Large intestine (tissue), 12 donors: ENCODE measurements around the gene DNAJB6. TPM values are rescaled to one million over a fixed set of nuclear protein-coding genes. Genes with fewer than 3 reads are reported as not detected.

ENCODE experiments used
- DNase-seq, 2 donors: peaks; one replicate each; pipeline versions ENCODE4 v3.0.0 to v3.0.0-alpha.2; 2013
- H3K27ac ChIP-seq: one replicate; pipeline ENCODE4 v1.5.1; 2013; ENCODE audit warnings: low read length
- H3K27me3 ChIP-seq: 2 replicates; pipeline ENCODE4 v1.6.1; 2013; ENCODE audit warnings: low read length; ENCODE audit not compliant: control insufficient read depth, insufficient read depth
- H3K36me3 ChIP-seq: 2 replicates; pipeline ENCODE4 v1.6.1; 2013; ENCODE audit warnings: low read length; ENCODE audit not compliant: control insufficient read depth, insufficient read depth
- H3K4me1 ChIP-seq: one replicate; pipeline ENCODE4 v1.6.1; 2013; ENCODE audit warnings: low read length; ENCODE audit not compliant: control insufficient read depth, insufficient read depth
- H3K4me3 ChIP-seq: one replicate; pipeline ENCODE4 v1.5.1; 2013; ENCODE audit warnings: low read length
- H3K9me3 ChIP-seq: one replicate; pipeline ENCODE4 v1.6.1; 2013; ENCODE audit warnings: mild to moderate bottlenecking, low read depth, low read length, moderate library complexity; ENCODE audit not compliant: control insufficient read depth
- WGBS: methylation state at CpG from one replicate; pipeline ENCODE4 v1.1.5; 2013; ENCODE audit warnings: low lambda C conversion rate; ENCODE audit not compliant: insufficient coverage; 5-methylcytosine and 5-hydroxymethylcytosine counted together
- long read RNA-seq, 11 donors: transcript quantifications; one replicate each; lab custom pipeline, GENCODE V29; 2026
- polyA plus RNA-seq: library from polyadenylated mRNA; unstranded; fragments of 120-200 nt; gene quantifications from one replicate; pipeline ENCODE4 v1.2.1, GENCODE V29; 2013

Gene DNAJB6
- 102 TPM for polyA plus RNA-seq
- long read RNA-seq, donor 1, transcript DNAJB6-204 (8 exons, 1,609 nt), result major isoform, 18 of 23 reads
- long read RNA-seq, donor 1, transcript DNAJB6-201 (10 exons, 2,527 nt), result minor isoform, 5 of 23 reads
- long read RNA-seq, donor 1, partial matches to known transcripts, result 0 of 23 reads
- long read RNA-seq, donor 1, other reads (novel, unspliced or antisense), result 0 of 23 reads
- long read RNA-seq, donor 2, full-length matches to known transcripts, result 44 of 44 reads
- long read RNA-seq, donor 2, partial matches to known transcripts, result 0 of 44 reads
- long read RNA-seq, donor 2, other reads (novel, unspliced or antisense), result 0 of 44 reads
- long read RNA-seq, donor 3, full-length matches to known transcripts, result 39 of 61 reads
- long read RNA-seq, donor 3, partial matches to known transcripts, result 22 of 61 reads
- long read RNA-seq, donor 3, other reads (novel, unspliced or antisense), result 0 of 61 reads
- long read RNA-seq, donor 4, partial matches to known transcripts, result 0 of 3 reads
- long read RNA-seq, donor 4, other reads (novel, unspliced or antisense), result 0 of 3 reads
- long read RNA-seq, donor 5, full-length matches to known transcripts, result 32 of 40 reads
- long read RNA-seq, donor 5, partial matches to known transcripts, result 8 of 40 reads
- long read RNA-seq, donor 5, other reads (novel, unspliced or antisense), result 0 of 40 reads
- long read RNA-seq, donor 6, full-length matches to known transcripts, result 38 of 47 reads
- long read RNA-seq, donor 6, partial matches to known transcripts, result 9 of 47 reads
- long read RNA-seq, donor 6, other reads (novel, unspliced or antisense), result 0 of 47 reads
- long read RNA-seq, donor 7, transcript DNAJB6-204 (8 exons, 1,609 nt), result major isoform, 16 of 18 reads
- long read RNA-seq, donor 7, partial matches to known transcripts, result 0 of 18 reads
- long read RNA-seq, donor 7, other reads (novel, unspliced or antisense), result 0 of 18 reads
- long read RNA-seq, donor 8, full-length matches to known transcripts, result 34 of 39 reads
- long read RNA-seq, donor 8, partial matches to known transcripts, result 5 of 39 reads
- long read RNA-seq, donor 8, other reads (novel, unspliced or antisense), result 0 of 39 reads
- long read RNA-seq, donor 9, full-length matches to known transcripts, result 22 of 22 reads
- long read RNA-seq, donor 9, partial matches to known transcripts, result 0 of 22 reads
- long read RNA-seq, donor 9, other reads (novel, unspliced or antisense), result 0 of 22 reads
- long read RNA-seq, donor 10, full-length matches to known transcripts, result 45 of 64 reads
- long read RNA-seq, donor 10, partial matches to known transcripts, result 19 of 64 reads
- long read RNA-seq, donor 10, other reads (novel, unspliced or antisense), result 0 of 64 reads
- long read RNA-seq, donor 11, full-length matches to known transcripts, result 24 of 34 reads
- long read RNA-seq, donor 11, partial matches to known transcripts, result 10 of 34 reads
- long read RNA-seq, donor 11, other reads (novel, unspliced or antisense), result 0 of 34 reads

DNA sequence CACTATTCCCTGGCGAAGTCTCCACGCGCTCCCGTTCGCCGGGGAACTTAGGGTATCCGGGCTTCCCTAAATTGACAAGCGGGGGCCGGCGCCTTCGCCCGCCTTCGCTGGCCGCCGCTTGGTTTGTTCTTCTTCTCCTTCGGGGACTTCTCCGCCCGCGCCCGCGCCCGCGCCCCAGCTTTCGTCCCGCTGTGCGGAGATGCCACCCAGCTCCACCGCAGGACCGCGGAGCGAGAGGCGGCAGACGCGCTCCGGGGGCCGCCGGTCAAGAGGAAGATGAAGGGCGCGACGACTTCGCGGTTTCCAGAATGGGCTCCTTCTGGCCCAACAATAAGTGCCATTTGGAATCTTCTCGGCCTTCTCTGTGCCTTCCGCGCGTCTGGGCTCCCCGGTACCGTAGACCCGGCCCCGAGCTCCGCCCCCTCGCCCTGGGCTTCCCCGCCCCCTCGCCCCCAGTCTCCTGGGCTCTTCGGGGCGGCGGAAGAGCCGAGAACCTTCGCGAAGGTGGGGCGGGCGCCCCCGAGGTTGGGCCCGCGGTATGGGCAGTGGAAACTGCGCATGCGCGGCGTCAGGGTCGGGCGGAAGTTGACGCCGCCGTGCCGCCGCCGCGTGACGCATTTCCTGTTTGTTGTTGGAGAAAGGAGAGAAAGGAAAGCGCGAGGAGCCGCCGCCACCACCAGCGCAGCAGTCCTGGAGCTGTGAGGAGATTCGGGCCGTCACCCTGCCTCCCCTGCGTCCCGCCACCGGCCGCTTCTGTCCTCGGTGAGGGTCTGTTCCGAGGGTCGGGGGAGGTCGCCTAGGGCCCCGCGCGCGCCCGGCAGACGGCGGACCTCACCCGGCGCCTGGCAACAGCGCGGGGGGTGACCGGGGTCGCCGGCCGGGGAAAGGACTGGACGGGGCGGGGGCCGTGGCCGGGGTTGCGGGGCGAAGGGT lies at the start of gene DNAJB6:
Gene DNAJB6, plus strand, starts transcription at position 622 of the 933 bp plus-strand sequence. CDS start 21,569 bp downstream, outside the sequence.
- Histone ChIP-seq H3K4me3 (peak within 1 kb of the TSS; percentile 74), H3K9me3 (peaks cover 2% of the 10 kb centered on the region), H3K36me3 (no peaks in the 10 kb centered on the region), H3K27me3 (peaks cover 15% of the 10 kb centered on the region), H3K27ac (peak within 1 kb of the TSS; percentile 92), H3K4me1 (peaks cover 14% of the 10 kb centered on the region)
- no CpG with 5 or more reads among the region's 114 CpGs for WGBS
- peak; percentile 94 to 96 for DNase-seq

DNA sequence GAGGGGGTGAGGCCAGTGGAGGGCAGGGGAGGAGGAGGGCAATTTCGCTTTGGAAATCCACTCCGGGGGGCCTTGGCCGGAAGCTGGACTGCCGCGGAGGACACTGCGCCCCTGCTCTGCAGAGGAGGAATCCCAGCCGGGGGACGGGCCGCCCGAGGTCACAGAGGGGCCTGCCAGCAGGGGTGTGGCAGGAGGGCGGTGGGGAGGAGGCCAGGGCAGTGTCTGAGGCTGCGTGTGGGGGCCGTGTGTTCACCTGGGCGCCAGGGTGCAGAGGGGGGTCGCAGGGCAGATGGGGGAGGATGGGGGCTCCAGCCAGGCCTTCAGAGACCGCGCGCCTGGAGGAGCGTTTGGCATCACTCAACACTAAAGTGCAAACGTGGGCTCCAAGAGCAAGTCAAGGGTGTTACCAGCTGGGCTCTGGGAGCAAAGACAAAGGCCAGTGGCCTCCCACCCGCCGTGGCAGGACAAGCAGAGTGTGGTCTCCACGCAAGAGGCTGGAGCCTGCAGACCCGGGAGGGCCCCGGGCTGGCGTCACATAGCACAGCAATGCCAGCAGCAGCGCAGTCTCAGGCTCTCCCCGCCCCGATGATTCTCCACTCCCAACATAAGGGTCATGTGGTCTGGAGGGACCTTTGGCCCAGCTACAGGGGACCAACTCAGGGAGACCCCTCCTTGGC lies 45.3 kb upstream of the DNAJB6 start:
- WGBS, result no CpG with 5 or more reads among the region's 29 CpGs
- H3K27me3 ChIP-seq, result peaks cover 4% of the 10 kb centered on the region
- peaks cover 6% of the 10 kb centered on the region for H3K9me3 ChIP-seq
- no peak overlapping the region for H3K27ac ChIP-seq
- DNase-seq, result no peak
- no peak overlapping the region for H3K4me3 ChIP-seq
- H3K36me3 ChIP-seq, result no peaks in the 10 kb centered on the region
- no peaks in the 10 kb centered on the region for H3K4me1 ChIP-seq

DNA sequence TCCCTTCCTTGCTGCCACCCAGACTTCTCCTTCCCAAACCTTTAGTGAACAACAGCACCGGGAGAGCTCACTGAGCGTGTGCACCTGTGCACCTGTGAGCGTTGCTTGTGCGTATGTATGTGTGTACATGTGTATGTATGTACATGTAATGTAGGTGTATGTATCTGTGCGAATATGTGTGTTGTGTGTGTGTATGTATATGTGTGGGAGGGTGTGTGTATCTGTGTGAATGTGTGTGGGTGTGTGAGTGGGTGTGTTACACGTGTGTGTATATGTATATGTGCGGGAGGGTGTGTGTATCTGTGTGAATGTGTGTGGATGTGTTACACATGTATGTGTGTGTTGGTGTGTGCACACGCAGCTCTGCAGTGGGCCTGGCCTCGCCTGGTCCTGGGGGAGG lies 44.5 kb upstream of the DNAJB6 start:
- H3K9me3 ChIP-seq, result peaks cover 6% of the 10 kb centered on the region
- no peak for DNase-seq
- H3K4me1 ChIP-seq, result no peaks in the 10 kb centered on the region
- H3K4me3 ChIP-seq, result no peak overlapping the region
- WGBS, result no CpG with 5 or more reads among the region's 9 CpGs
- H3K36me3 ChIP-seq, result no peaks in the 10 kb centered on the region
- no peak overlapping the region for H3K27ac ChIP-seq
- H3K27me3 ChIP-seq, result peaks cover 4% of the 10 kb centered on the region

DNA sequence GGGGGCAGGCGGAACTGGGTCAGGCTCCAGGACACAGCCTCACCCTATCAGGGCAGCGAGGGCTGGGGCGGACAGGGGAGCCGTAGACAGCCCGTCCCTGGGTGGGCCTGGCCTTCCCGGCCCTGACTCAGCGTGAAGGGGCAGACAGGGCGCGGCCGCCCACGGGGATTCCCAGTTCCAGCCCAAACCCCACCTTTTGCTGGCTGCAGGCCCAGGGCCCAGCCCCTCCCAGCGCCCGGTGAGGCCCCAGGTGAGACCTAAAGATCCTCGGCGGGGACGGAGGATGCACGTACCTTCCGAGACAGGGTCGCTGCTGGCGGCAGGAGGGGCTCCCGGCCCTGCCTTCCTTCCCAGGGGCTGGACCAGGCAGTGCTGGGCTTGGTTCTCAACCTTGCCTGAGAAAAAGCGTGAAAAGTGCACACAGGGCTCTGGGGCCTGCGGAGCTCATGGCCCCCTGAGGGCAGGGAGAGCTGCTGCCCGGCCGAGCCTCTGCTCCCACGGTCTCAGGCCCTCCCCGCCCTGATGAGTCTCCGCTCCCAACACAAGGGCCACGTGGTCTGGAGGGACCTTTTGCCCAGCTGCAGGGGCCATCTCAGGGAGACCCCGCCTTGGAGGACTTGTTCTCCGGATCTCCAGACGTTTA lies 43.9 kb upstream of the DNAJB6 start:
- Histone ChIP-seq H3K36me3 (no peaks in the 10 kb centered on the region), H3K27me3 (peaks cover 4% of the 10 kb centered on the region), H3K4me3 (no peak overlapping the region), H3K4me1 (no peaks in the 10 kb centered on the region), H3K9me3 (peaks cover 6% of the 10 kb centered on the region), H3K27ac (no peak overlapping the region)
- WGBS, result no CpG with 5 or more reads among the region's 32 CpGs
- peak in 1 of 2 donors; percentile 36 for DNase-seq

DNA sequence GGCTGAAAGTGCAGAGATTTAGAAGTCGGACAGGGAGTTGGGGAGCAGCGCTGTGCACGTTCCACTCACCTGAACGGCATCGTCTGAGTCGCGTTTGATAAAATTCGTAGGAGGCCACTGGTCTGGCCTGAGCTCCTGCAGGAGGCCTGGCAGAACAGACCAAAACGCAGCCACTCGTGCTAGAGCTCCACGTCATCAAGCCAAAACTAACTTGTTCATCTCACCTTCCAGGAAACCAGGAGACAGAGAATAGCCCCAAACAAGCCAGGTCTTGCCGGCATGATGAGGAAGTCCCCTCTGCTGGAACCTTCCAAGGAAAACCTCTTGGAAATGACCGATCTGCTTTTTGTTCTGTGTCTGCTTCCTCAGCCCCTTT lies 43.4 kb upstream of the DNAJB6 start:
- Histone ChIP-seq H3K27me3 (peaks cover 4% of the 10 kb centered on the region), H3K9me3 (peaks cover 6% of the 10 kb centered on the region), H3K4me3 (no peak overlapping the region), H3K27ac (no peak overlapping the region), H3K4me1 (no peaks in the 10 kb centered on the region), H3K36me3 (no peaks in the 10 kb centered on the region)
- no peak for DNase-seq
- no CpG with 5 or more reads among the region's 13 CpGs for WGBS

DNA sequence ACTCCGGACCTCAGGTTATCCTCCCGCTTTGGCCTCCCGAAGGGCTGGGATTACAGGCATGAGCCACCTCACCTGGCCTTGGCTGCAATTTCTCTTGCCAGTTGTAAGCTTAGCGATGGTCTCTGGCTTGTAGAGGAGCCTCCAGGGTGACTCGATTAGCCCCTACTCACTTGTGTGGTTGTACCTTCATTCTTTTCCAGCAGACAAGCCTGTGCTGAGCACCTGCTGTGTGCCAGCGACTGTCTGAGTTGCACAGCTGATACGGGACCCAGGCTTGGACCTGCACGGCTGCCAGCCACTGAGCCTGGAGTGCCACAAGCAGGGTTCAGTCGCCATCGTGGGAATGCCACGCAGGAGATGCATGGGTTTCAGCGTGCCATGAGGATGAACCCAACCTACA lies 42.0 kb upstream of the DNAJB6 start:
- no peak overlapping the region for H3K27ac ChIP-seq
- no peak overlapping the region for H3K4me3 ChIP-seq
- peaks cover 4% of the 10 kb centered on the region for H3K27me3 ChIP-seq
- no peak for DNase-seq
- H3K36me3 ChIP-seq, result no peaks in the 10 kb centered on the region
- H3K4me1 ChIP-seq, result no peaks in the 10 kb centered on the region
- no CpG with 5 or more reads among the region's 12 CpGs for WGBS
- peaks cover 14% of the 10 kb centered on the region for H3K9me3 ChIP-seq

DNA sequence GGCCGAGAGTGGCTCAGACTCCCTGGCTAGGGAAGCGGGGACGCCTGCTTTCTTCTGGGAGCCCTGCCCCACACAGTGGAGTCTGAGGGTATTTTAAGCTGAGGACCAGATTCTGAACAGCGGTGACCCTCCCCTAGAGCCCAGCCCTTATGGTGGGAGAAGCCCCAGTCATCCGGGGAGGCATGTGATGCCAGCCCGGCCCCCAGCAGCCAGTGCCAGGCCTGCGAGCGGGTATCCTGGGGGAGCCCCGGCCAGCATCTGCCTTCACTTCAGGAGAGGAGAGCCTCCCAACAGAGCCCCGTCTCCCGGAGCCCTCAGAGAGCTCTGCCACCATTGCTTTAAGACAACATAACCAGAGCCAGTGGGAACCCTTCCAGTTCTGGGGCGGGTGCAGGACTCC lies 41.5 kb upstream of the DNAJB6 start:
- no peak for DNase-seq
- WGBS, result no CpG with 5 or more reads among the region's 12 CpGs
- Histone ChIP-seq H3K36me3 (no peaks in the 10 kb centered on the region), H3K4me1 (no peaks in the 10 kb centered on the region), H3K9me3 (peaks cover 17% of the 10 kb centered on the region), H3K4me3 (no peak overlapping the region), H3K27me3 (peaks cover 4% of the 10 kb centered on the region), H3K27ac (no peak overlapping the region)

DNA sequence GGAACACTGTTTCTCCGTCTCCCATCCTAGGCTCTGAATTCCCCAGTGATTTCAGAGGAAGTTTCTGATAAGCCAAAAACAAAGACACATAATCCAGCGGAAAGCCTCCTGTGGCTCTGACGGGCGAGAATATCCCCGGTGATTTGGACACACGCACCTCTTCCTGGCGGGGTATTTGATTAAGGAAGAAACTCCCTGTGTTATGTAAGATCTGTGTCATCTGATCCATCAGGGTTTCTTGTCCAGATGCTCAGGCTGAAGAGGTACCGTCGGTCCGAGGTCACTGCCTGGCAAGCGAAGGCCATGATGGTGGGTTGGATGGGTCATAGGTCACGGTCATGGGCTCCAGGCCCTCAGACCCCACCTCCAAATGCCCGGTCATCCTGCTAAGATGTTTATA lies 39.6 kb upstream of the DNAJB6 start:
- Histone ChIP-seq H3K27me3 (peaks cover 4% of the 10 kb centered on the region), H3K4me1 (no peaks in the 10 kb centered on the region), H3K9me3 (peaks cover 17% of the 10 kb centered on the region), H3K4me3 (no peak overlapping the region), H3K27ac (no peak overlapping the region), H3K36me3 (no peaks in the 10 kb centered on the region)
- WGBS, result no CpG with 5 or more reads among the region's 13 CpGs
- no peak for DNase-seq
